ENCODE measurements around the gene BLOC1S1. TPM values are rescaled to one million over a fixed set of nuclear protein-coding genes. Genes with fewer than 3 reads are reported as not detected.

The BLOC1S1 gene
- total RNA-seq, 1 donor from 2014 or later: 57.2 TPM

DNA sequence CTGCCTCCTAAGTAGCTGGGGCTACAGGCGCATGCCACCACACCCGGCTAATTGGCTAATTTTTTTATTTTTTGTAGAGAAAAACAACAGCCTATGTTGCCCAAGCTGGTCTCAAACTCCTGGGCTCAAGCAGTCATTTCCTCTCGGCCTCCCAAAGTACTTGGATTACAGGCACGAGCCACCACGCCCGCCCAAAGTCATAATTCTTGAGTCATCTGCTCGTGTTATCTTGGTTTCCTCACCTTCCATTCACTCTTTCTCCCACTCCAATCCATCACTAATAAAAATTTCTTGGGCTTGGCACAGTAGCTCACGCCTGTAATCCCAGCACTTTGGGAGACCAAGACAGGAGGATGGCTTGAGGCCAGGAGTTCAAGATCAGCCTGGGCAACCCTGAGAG is 40.2 kb upstream of the BLOC1S1 start:
- no peaks in the 10 kb centered on the region for H3K4me1 ChIP-seq
- no peaks in the 10 kb centered on the region for H3K36me3 ChIP-seq
- no peak overlapping the region for H3K4me3 ChIP-seq
- H3K27me3 ChIP-seq: no peaks in the 10 kb centered on the region
- H3K9me3 ChIP-seq: no peaks in the 10 kb centered on the region
- TF ChIP-seq, protein P1, sequence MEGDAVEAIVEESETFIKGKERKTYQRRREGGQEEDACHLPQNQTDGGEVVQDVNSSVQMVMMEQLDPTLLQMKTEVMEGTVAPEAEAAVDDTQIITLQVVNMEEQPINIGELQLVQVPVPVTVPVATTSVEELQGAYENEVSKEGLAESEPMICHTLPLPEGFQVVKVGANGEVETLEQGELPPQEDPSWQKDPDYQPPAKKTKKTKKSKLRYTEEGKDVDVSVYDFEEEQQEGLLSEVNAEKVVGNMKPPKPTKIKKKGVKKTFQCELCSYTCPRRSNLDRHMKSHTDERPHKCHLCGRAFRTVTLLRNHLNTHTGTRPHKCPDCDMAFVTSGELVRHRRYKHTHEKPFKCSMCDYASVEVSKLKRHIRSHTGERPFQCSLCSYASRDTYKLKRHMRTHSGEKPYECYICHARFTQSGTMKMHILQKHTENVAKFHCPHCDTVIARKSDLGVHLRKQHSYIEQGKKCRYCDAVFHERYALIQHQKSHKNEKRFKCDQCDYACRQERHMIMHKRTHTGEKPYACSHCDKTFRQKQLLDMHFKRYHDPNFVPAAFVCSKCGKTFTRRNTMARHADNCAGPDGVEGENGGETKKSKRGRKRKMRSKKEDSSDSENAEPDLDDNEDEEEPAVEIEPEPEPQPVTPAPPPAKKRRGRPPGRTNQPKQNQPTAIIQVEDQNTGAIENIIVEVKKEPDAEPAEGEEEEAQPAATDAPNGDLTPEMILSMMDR (IDR thresholded peaks at IDR 0.05): no peak
- H3K27ac ChIP-seq: no peak overlapping the region
- DNase-seq (ENCODE audit: low spot score in 2 of 2): no peak
- intact Hi-C loops (cut with DNase I): no loop called here

GRCh38 chr12:55676707-55677106 is 39.1 kb upstream of the BLOC1S1 start:
- H3K36me3 ChIP-seq: no peaks in the 10 kb centered on the region
- intact Hi-C loops (cut with DNase I): no loop called here
- no peak overlapping the region for H3K4me3 ChIP-seq
- DNase-seq (ENCODE audit: low spot score in 2 of 2): no peak
- H3K9me3 ChIP-seq: no peaks in the 10 kb centered on the region
- no peaks in the 10 kb centered on the region for H3K27me3 ChIP-seq
- H3K27ac ChIP-seq: no peak overlapping the region
- TF ChIP-seq, protein P1 (IDR thresholded peaks at IDR 0.05): no peak
- H3K4me1 ChIP-seq: peaks cover 2 to 3% of the 10 kb centered on the region in 2 donors

GRCh38 chr12:55679691-55680090 is 36.2 kb upstream of the BLOC1S1 start:
- Histone ChIP-seq H3K27ac (no peak overlapping the region), H3K36me3 (peaks cover 0 to 1% of the 10 kb centered on the region in 2 donors), H3K4me3 (no peak overlapping the region), H3K9me3 (no peaks in the 10 kb centered on the region), H3K27me3 (no peaks in the 10 kb centered on the region), H3K4me1 (peaks cover 5 to 7% of the 10 kb centered on the region in 2 donors)
- intact Hi-C loops (cut with DNase I): loop anchor here (2.0 kb wide), 1 partner anchor 49 kb away; the partner anchor contains the start of gene CD63
- TF ChIP-seq, protein P1 (IDR thresholded peaks at IDR 0.05): no peak
- peak in 1 of 2 donors; percentile 62 for DNase-seq (ENCODE audit: low spot score in 2 of 2)

DNA sequence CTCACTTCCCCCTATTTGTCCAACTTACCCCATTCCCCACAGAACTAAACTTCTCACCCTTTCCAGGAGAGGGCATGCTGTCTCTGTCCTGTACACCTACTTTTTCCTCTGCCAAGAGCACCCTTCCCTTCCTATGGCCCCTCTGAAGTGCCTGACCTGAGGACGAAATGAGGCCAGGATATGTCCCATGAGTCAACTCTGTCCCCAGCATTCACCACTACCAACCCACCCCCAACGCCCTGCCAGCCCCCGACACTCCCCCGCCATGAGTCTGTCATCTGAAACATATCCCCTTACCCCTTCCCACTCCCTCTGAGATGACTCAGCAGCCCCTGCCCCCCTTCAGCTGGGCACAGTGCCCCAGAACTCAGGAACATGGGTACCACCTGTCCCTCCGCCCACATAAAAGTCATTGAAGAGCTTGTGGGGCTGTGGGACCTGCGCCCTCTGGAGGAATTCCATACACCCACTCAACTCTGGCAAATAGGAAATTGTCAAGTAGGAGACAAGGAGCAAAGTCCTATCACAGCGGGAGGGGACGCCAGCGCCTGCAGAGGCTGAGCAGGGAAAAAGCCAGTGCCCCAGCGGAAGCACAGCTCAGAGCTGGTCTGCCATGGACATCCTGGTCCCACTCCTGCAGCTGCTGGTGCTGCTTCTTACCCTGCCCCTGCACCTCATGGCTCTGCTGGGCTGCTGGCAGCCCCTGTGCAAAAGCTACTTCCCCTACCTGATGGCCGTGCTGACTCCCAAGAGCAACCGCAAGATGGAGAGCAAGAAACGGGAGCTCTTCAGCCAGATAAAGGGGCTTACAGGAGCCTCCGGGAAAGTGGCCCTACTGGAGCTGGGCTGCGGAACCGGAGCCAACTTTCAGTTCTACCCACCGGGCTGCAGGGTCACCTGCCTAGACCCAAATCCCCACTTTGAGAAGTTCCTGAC is 34.4 kb upstream of the BLOC1S1 start:
- DNase-seq (ENCODE audit: low spot score in 2 of 2): peak; percentile 38 to 81
- Histone ChIP-seq H3K36me3 (peaks cover 13 to 17% of the 10 kb centered on the region in 2 donors), H3K27ac (peak overlapping the region; percentile 4 to 15), H3K27me3 (no peaks in the 10 kb centered on the region), H3K4me3 (peak overlapping the region; percentile 4 to 34), H3K9me3 (no peaks in the 10 kb centered on the region), H3K4me1 (peaks cover 5 to 7% of the 10 kb centered on the region in 2 donors)
- TF ChIP-seq, protein P1 (IDR thresholded peaks at IDR 0.05): peak in 2 of 3 experiments; percentile 9 to 37
- intact Hi-C loops (cut with DNase I): loop anchor here (1.0 to 2.0 kb wide), 3 partner anchors 40 to 56 kb away; partner anchors contain the start of gene CD63

DNA sequence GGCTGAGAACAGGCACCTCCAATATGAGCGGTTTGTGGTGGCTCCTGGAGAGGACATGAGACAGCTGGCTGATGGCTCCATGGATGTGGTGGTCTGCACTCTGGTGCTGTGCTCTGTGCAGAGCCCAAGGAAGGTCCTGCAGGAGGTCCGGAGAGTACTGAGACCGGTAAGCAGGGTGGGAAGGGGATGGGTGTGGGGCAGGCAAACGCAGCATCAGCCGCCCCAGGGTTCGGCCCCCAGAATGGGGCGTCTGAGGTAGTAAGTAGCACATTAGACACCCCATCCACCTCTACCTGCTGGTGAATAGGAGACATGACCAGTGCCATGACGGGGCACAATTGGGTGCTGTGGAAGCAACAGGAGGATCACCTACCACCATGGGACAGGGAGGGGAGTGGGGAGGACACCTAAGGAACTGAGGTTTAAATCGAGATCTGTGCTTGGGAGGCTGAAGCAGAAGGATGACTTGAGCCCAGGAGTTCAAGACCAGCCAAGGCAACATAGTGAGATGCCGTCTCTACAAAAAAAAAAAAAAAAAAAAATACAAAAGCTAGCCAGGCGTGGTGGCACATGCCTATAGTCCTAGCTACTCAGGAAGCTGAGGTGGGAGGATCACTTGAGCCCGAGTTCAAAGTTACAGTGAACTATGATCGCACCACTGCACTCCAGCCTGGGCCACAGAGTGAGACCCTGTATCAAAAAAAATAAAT is 33.6 kb upstream of the BLOC1S1 start:
- Histone ChIP-seq H3K4me1 (peaks cover 5 to 7% of the 10 kb centered on the region in 2 donors), H3K4me3 (peak overlapping the region; percentile 4 to 34), H3K36me3 (peaks cover 21 to 26% of the 10 kb centered on the region in 2 donors), H3K27me3 (no peaks in the 10 kb centered on the region), H3K27ac (peak overlapping the region in 1 of 2 donors; percentile 15), H3K9me3 (no peaks in the 10 kb centered on the region)
- peak in 1 of 2 donors; percentile 49 for DNase-seq (ENCODE audit: low spot score in 2 of 2)
- TF ChIP-seq, protein P1 (IDR thresholded peaks at IDR 0.05): no peak
- intact Hi-C loops (cut with DNase I): no loop called here
